GM19351 (cell line): ENCODE data around the gene DHX34.
"Not testable (repeated sequence)": the region's sequence is repeated elsewhere in the genome, so short reads cannot be mapped to it uniquely, and the experiment has no call there.

ENCODE experiments used
- ATAC-seq: cut with Tn5 transposase; IDR thresholded peaks from one replicate; pipeline ENCODE4 v1.9.1; 2021; ENCODE audit warnings: mild to moderate bottlenecking, moderate library complexity; ENCODE audit not compliant: unreplicated experiment

DHX34 gene

GRCh38 chr19:47388721-47389120 lies 39.6 kb downstream of the DHX34 start:
- not testable (repeated sequence) for ATAC-seq

- ATAC-seq: no peak
Measured at GRCh38 chr19:47389150-47389556, 40.0 kb downstream of the DHX34 start.

GRCh38 chr19:47390533-47391488 lies 41.7 kb downstream of the DHX34 start:
- no peak for ATAC-seq

GRCh38 chr19:47391510-47392223 lies 42.6 kb downstream of the DHX34 start:
- ATAC-seq: no peak

- no peak for ATAC-seq
Measured at GRCh38 chr19:47398707-47399597, 49.8 kb downstream of the DHX34 start.

GRCh38 chr19:47402504-47402903 lies 53.4 kb downstream of the DHX34 start:
- no peak for ATAC-seq

- no peak for ATAC-seq
Measured at GRCh38 chr19:47404334-47405196, 55.5 kb downstream of the DHX34 start.

- ATAC-seq: no peak
Measured at GRCh38 chr19:47405197-47405550, 56.1 kb downstream of the DHX34 start.

GRCh38 chr19:47405854-47406417 lies 56.8 kb downstream of the DHX34 start:
- no peak for ATAC-seq

- ATAC-seq: no peak
Measured at GRCh38 chr19:47406711-47407416, 57.7 kb downstream of the DHX34 start.

- no peak for ATAC-seq
Measured at GRCh38 chr19:47407417-47407774, 58.3 kb downstream of the DHX34 start.

- ATAC-seq: no peak
Measured at GRCh38 chr19:47408156-47408938, 59.2 kb downstream of the DHX34 start.

GRCh38 chr19:47411101-47411500 lies 62.0 kb downstream of the DHX34 start:
- ATAC-seq: no peak

GRCh38 chr19:47411696-47412095 lies 62.6 kb downstream of the DHX34 start:
- not testable (repeated sequence) for ATAC-seq

- ATAC-seq: no peak
Measured at GRCh38 chr19:47413941-47414340, 64.8 kb downstream of the DHX34 start.

GRCh38 chr19:47414469-47414868 lies 65.4 kb downstream of the DHX34 start:
- no peak for ATAC-seq

- no peak for ATAC-seq
Measured at GRCh38 chr19:47415953-47416642, 67.0 kb downstream of the DHX34 start.

- no peak for ATAC-seq
Measured at GRCh38 chr19:47416643-47416985, 67.5 kb downstream of the DHX34 start.
